ENCODE results near the gene LRP2.

LRP2 gene

DNA sequence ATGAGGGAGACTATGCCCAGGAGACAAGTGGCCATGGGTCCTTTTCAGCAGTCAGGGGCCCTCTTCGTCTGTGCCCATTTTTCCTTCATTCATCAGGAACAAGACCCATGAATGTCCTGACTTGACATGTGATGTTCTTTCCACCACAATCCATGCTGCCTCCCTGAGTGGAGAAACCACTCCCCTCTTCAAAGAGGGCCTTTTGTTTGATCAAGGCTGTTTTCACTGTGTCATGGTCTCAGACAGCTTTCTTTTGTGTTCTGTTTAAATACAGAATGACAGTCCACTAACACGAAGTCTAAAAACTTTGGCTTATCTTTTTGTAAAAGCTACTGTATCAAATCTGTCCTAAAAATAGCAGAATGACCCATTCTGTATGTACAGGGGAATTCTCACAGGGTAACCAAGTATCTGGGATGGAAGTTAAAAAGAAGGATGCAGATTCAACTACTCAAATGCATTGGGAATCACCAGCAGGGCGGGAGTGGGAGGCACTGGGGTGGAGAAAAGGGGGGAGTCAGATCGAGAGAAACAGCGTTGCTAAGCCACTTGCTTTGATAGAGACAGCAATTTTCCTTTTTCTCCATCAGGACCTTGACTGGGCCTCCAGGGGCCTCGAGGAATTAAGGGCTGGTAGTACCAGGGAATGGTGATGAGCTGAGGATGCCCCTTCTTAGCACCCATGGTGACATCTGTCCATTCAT is 13.9 kb downstream of the LRP2 start:
- Histone ChIP-seq H3K4me3 (ENCODE audit: extremely low read depth, insufficient read depth, low read length, poor library complexity, severe bottlenecking) (no peak overlapping the region), H3K4me1 (ENCODE audit: control insufficient read depth, insufficient read depth, low read length, poor library complexity, severe bottlenecking) (no peaks in the 10 kb centered on the region), H3K9me3 (ENCODE audit: control insufficient read depth, low read length) (no peaks in the 10 kb centered on the region), H3K36me3 (ENCODE audit: control insufficient read depth, insufficient read depth, low read length) (no peaks in the 10 kb centered on the region), H3K27ac (ENCODE audit: low read depth, low read length, severe bottlenecking) (no peak overlapping the region)
- 89% methylated on average over 2 of the region's 6 CpGs; no CpG with 5 or more reads in 1 of the 2 experiments for WGBS, 2 experiments (ENCODE audit: insufficient coverage in 2 of 2)

DNA sequence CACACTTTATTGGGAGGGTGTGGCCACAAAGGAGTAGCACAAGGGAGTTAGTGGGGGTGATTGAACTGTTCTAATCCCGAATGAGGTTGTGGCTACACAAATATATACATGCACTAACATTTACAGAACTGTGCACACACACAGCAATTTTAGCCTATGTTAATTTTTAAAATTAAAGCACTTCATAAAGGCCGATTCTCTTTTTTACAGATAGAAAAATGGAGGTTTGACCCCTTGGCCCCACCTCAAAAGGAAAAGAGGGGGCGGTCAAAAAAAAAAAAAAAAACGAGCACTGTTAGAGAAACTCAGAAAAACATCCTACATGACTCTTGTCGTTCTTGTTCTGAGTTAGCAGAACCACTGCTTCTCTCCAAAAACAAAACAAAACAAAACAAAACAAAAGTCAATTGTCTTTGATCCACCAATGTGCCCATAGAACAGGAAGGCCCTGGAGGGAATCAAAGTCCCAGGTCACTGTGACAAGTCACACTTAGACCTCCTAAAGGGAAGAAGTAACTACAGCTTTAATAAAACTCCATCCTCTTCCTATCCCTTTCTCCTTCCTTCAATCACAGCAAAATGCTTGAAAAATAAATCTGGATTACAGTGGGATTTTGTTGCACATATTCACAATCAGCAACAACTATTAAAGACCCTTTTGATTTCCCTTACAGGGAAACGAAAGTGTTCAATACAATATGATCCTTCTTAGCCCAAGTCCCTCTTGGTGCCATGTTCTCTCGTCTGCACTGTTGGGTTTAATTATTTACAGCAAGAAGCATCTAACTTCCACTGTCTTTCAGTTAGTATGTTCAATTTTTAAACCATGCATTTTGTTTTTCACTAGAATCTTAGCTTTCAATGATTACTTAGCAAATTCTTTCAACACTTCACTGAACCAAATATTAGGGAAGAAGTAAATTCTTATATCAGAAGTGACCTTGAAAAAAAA is 16.6 kb downstream of the LRP2 start:
- no peaks in the 10 kb centered on the region for H3K4me1 ChIP-seq (ENCODE audit: control insufficient read depth, insufficient read depth, low read length, poor library complexity, severe bottlenecking)
- no peaks in the 10 kb centered on the region for H3K9me3 ChIP-seq (ENCODE audit: control insufficient read depth, low read length)
- no peaks in the 10 kb centered on the region for H3K36me3 ChIP-seq (ENCODE audit: control insufficient read depth, insufficient read depth, low read length)
- H3K27ac ChIP-seq (ENCODE audit: low read depth, low read length, severe bottlenecking) = no peak overlapping the region
- WGBS, 2 experiments (ENCODE audit: insufficient coverage in 2 of 2) = 88 to 94% methylated on average over 2 of the region's 7 CpGs
- H3K4me3 ChIP-seq (ENCODE audit: extremely low read depth, insufficient read depth, low read length, poor library complexity, severe bottlenecking) = no peak overlapping the region

DNA sequence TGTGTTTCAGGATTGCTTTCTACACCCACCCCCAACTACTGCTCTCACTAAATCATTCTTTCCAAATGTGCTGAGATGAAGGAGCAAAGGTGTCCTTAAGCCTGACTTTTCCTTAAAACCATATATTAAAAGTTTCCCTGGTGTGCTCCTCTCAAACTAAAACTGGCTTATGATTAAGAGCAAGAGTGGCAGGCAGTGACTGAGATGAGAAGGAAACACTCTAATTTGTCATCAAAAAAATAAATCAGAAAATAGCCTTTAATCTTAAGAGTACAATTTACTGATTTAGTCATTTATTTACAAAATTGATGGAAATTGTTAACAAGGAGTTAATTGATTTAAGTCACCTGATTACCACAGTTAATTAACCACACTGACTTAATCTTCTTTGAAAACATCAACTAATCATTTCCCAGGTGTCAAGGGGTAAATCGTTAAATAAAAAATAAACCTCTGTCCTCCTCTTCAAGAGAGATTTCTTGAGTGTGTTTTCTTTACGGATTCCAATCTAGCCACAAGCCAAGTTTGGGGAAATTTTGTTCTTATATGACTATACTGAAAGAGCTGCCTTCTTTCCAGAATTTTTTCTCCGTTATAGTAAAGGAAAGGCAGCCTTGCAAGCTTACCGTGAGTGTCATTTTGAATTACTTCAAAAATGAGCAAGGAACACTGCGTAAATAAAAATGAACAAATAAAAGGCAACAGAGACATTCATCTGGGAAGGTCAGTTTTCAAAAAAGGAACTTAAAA is 17.4 kb downstream of the LRP2 start:
- Histone ChIP-seq H3K4me3 (ENCODE audit: extremely low read depth, insufficient read depth, low read length, poor library complexity, severe bottlenecking) (no peak overlapping the region), H3K4me1 (ENCODE audit: control insufficient read depth, insufficient read depth, low read length, poor library complexity, severe bottlenecking) (no peaks in the 10 kb centered on the region), H3K27ac (ENCODE audit: low read depth, low read length, severe bottlenecking) (no peak overlapping the region), H3K36me3 (ENCODE audit: control insufficient read depth, insufficient read depth, low read length) (no peaks in the 10 kb centered on the region), H3K9me3 (ENCODE audit: control insufficient read depth, low read length) (no peaks in the 10 kb centered on the region)
- 94% methylated on average over 2 of the region's 5 CpGs; no CpG with 5 or more reads in 1 of the 2 experiments for WGBS, 2 experiments (ENCODE audit: insufficient coverage in 2 of 2)

DNA sequence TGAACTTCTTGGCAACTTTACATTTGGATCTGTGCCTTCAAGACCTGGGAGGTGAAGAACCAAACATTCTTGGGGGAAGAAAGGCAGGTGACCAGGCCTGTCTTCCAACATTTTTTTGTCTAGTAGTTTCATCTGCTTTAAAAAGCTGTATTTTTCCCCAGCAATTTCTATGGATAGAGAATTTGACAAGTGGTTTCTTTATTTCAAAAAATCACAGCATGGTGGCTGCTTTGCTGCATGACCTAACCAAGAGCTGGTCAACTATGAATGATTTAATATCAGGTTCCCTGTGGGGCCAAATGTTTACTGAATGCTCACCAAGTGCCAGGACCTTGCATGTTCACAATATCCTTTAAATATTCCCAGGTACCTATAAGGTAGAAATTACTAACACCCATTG is 19.1 kb downstream of the LRP2 start:
- no peaks in the 10 kb centered on the region for H3K36me3 ChIP-seq (ENCODE audit: control insufficient read depth, insufficient read depth, low read length)
- no peak overlapping the region for H3K27ac ChIP-seq (ENCODE audit: low read depth, low read length, severe bottlenecking)
- no peak overlapping the region for H3K4me3 ChIP-seq (ENCODE audit: extremely low read depth, insufficient read depth, low read length, poor library complexity, severe bottlenecking)
- H3K9me3 ChIP-seq (ENCODE audit: control insufficient read depth, low read length) = no peaks in the 10 kb centered on the region
- no peaks in the 10 kb centered on the region for H3K4me1 ChIP-seq (ENCODE audit: control insufficient read depth, insufficient read depth, low read length, poor library complexity, severe bottlenecking)

DNA sequence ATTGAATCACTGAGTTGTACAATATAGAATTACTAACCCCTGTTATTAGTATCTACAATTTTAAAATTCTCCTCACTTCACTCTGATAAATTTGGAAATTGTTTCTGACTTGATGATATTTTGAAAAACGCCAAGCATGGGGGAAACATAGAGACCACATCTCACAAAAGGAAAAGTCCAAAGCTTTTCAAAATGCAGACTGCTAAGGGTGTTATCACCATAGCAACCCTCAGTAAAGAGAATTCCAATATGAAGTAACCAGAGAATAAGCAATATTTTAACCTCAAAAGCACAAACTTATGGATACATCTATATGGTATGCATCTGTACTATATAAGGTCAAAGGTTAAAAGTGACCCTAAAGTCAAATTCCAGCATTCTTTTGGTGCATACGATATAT is 22.7 kb downstream of the LRP2 start:
- WGBS, 2 experiments (ENCODE audit: insufficient coverage in 2 of 2) = 80% methylated on average over 1 of the region's 2 CpGs; no CpG with 5 or more reads in 1 of the 2 experiments
- Histone ChIP-seq H3K4me1 (ENCODE audit: control insufficient read depth, insufficient read depth, low read length, poor library complexity, severe bottlenecking) (no peaks in the 10 kb centered on the region), H3K27ac (ENCODE audit: low read depth, low read length, severe bottlenecking) (no peak overlapping the region), H3K36me3 (ENCODE audit: control insufficient read depth, insufficient read depth, low read length) (no peaks in the 10 kb centered on the region), H3K4me3 (ENCODE audit: extremely low read depth, insufficient read depth, low read length, poor library complexity, severe bottlenecking) (no peak overlapping the region), H3K9me3 (ENCODE audit: control insufficient read depth, low read length) (no peaks in the 10 kb centered on the region)

DNA sequence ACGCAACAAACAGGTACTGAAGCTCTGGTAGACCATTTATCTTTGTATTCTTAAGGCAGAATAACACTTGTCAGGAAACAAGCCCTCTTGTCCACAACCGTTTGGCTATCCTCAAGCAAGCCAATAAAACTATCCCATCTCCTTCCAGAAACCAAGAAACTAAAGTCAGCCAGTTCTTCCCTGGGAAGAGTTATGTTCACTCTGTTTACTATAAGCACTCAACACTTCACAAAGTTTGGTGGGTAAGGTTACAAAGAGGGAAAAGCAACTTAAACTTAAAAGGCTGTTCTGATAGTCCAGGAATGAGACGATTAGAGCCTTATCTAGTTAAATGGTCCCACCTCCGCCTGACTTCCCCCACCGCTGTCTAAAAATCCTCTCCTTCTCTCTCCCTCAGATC is 25.6 kb downstream of the LRP2 start:
- Histone ChIP-seq H3K4me1 (ENCODE audit: control insufficient read depth, insufficient read depth, low read length, poor library complexity, severe bottlenecking) (no peaks in the 10 kb centered on the region), H3K36me3 (ENCODE audit: control insufficient read depth, insufficient read depth, low read length) (no peaks in the 10 kb centered on the region), H3K9me3 (ENCODE audit: control insufficient read depth, low read length) (no peaks in the 10 kb centered on the region), H3K27ac (ENCODE audit: low read depth, low read length, severe bottlenecking) (no peak overlapping the region), H3K4me3 (ENCODE audit: extremely low read depth, insufficient read depth, low read length, poor library complexity, severe bottlenecking) (no peak overlapping the region)
- 92 to 93% methylated on average over 3 of the region's 5 CpGs for WGBS, 2 experiments (ENCODE audit: insufficient coverage in 2 of 2)

DNA sequence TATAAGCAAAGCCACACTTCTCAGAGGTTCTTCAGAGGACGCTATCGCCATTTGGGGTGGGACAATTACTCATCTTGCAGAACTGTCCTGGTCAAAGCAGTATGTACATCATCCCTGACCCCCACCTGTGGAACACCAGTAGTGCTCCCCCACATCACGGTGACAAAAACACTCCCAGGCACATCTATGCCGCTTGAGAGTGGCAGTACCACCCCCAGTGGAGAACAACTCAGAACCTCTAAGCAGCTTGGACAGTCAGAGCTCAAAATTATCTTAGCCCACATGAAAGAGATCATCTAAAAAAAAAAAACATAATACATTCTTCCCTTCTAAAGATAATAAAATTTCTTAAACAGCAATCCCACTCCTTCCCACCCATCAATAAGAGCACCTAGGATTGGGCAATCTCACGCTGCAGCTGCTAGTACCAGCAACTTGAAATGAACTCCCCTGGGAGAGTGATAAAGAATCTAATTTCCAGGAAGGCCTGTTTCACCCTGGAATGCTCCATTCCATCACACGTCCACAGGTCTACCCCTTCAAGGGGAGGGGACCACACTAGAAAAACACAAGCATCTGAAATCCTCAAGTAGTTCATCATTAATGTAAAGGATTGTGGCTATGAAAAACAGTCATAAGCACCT is 31.7 kb downstream of the LRP2 start:
- Histone ChIP-seq H3K36me3 (ENCODE audit: control insufficient read depth, insufficient read depth, low read length) (no peaks in the 10 kb centered on the region), H3K4me1 (ENCODE audit: control insufficient read depth, insufficient read depth, low read length, poor library complexity, severe bottlenecking) (no peaks in the 10 kb centered on the region), H3K9me3 (ENCODE audit: control insufficient read depth, low read length) (no peaks in the 10 kb centered on the region), H3K4me3 (ENCODE audit: extremely low read depth, insufficient read depth, low read length, poor library complexity, severe bottlenecking) (no peak overlapping the region), H3K27ac (ENCODE audit: low read depth, low read length, severe bottlenecking) (no peak overlapping the region)
- WGBS, 2 experiments (ENCODE audit: insufficient coverage in 2 of 2) = 40 to 80% methylated on average over 1 of the region's 6 CpGs

DNA sequence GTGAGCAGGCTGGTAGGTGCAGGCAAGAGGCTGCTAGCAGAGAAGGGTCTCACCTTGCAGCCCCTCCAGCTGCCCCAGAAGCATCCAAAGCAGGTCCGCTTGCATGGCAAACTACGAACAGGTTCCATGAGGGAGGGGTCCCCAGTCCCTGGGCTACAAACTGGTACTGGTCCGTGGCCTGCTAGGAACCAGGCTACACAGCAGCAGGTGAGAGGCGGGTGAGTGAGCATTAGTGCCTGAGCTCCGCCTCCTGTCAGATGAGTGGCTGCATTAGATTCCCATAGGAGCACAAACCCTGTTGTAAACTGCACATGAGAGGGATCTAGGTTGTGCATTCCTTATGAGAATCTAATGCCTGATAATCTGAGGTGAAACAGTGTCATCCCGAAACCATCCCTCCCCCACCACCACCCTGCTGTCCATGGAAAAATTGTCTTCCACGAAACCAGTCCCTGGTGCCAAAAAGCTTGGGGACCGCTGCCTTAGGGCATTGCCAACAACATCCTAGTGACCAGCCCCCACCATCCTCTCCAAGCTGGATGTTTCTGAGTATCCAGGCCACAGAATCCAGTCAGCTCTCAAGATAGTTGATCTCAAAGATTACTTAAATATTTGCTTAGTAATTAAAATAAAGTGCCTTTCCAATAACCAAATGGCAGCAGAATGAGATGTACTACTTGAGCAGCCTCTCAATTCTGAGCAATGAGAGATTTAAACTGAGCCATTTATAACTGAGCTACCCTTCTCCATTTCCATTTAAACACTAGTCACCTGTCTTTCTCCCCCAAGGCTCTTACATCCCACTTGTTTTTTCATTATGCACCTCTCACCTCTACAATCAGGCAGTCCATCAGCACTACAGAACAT is 32.4 kb downstream of the LRP2 start:
- 84 to 91% methylated on average over 7 to 8 of the region's 8 CpGs for WGBS, 2 experiments (ENCODE audit: insufficient coverage in 2 of 2)
- H3K4me3 ChIP-seq (ENCODE audit: extremely low read depth, insufficient read depth, low read length, poor library complexity, severe bottlenecking) = no peak overlapping the region

DNA sequence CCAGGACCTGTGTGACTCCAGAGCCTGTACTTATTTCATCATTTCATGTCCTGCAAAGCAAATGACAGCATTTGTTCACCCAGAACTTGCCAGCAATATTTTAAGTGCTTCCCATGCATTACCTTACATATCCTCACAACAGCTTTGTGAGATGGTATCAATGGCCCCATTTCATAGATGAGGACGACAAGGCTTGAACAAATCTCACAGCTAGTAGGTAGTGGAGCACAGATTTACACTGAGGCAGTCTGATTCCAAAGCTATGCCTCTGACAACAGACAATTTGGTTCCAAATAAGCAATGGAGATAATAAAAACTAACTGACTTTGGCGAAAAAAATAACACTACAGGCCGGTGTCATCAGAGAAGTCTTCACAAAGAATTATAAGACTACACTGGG is 33.5 kb downstream of the LRP2 start:
- Histone ChIP-seq H3K36me3 (ENCODE audit: control insufficient read depth, insufficient read depth, low read length) (no peaks in the 10 kb centered on the region), H3K4me3 (ENCODE audit: extremely low read depth, insufficient read depth, low read length, poor library complexity, severe bottlenecking) (no peak overlapping the region), H3K27ac (ENCODE audit: low read depth, low read length, severe bottlenecking) (no peak overlapping the region), H3K9me3 (ENCODE audit: control insufficient read depth, low read length) (no peaks in the 10 kb centered on the region), H3K4me1 (ENCODE audit: control insufficient read depth, insufficient read depth, low read length, poor library complexity, severe bottlenecking) (peaks cover under 1% of the 10 kb centered on the region)
- 85 to 90% methylated on average over 3 of the region's 3 CpGs for WGBS, 2 experiments (ENCODE audit: insufficient coverage in 2 of 2)

More for the DNA sequence above, 32.4 kb downstream of the LRP2 start:
- Histone ChIP-seq H3K27ac (ENCODE audit: low read depth, low read length, severe bottlenecking) (no peak overlapping the region), H3K4me1 (ENCODE audit: control insufficient read depth, insufficient read depth, low read length, poor library complexity, severe bottlenecking) (no peaks in the 10 kb centered on the region), H3K9me3 (ENCODE audit: control insufficient read depth, low read length) (no peaks in the 10 kb centered on the region), H3K36me3 (ENCODE audit: control insufficient read depth, insufficient read depth, low read length) (no peaks in the 10 kb centered on the region)
